NCI-H526 (cell line): ENCODE data around the gene LONP1.
"Not testable (repeated sequence)": the region's sequence is repeated elsewhere in the genome, so short reads cannot be mapped to it uniquely, and the experiment has no call there.

Experiments
- DNase-seq, 2 experiments: peaks; one replicate each; lab custom pipeline; 2025; lab: John Stamatoyannopoulos, UW

Gene LONP1

DNA sequence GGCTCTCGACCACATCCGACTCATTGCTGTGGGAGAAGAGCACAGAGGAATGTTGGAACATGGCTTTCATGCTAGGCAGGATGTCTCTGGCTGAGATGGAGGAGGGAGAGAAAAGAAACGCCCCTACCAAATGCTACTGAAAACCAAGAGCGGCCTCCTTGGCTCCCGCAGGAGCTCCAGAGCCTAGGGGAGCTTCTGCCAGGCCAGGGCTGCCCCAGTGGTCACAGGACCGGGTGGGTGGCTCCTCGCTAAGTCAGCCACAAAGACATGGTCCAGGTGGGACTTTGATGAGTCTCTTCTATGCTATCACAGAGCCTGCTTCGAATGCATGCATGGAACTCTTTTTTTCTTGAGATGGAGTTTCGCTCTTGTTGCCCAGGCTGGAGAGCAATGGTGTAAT is 6.7 kb downstream of the LONP1 start:
- no peak for DNase-seq

DNA sequence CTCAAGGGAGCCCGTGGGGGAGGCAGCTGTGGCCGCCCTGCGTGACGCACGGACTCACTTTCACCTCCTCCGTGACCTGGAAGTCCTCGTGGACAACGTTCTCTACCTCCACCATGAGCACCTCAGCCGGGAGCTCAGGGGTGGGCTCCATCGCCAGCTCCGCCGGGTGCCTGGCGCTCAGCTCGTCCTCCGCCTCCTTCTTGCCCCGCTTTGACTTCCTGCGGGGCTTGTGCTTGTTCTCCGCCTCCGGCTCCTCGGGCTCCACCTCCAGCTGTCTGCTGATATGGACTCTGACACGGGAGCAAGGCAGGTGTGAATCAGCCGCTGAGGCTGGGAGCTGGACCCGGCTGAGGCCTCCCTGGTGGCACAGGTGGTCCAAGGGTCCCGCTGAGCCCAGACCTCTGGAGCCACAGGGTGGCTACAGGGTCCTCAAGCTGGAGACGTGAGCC is 8.2 kb downstream of the LONP1 start:
- DNase-seq, result no peak

DNA sequence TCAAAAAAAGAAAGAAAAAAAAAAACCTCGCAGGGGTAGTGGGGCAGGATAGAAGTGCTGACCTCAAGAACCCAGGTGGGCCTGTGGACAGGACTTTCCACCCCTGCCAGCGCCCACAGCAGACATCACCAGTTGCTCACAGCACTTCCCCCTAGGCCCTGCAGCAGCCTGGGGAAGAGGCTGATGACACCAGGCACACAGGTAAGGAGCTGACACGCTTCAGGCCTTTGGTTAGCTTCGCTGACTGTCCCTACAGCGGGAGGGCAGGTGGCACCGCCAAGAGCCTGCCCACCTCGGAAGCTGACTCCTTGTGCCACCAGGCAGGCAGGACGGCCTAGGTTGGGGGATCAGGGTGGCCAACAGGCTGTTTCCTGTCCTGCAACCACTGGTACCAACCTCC is 8.9 kb downstream of the LONP1 start:
- DNase-seq, result no peak

DNA sequence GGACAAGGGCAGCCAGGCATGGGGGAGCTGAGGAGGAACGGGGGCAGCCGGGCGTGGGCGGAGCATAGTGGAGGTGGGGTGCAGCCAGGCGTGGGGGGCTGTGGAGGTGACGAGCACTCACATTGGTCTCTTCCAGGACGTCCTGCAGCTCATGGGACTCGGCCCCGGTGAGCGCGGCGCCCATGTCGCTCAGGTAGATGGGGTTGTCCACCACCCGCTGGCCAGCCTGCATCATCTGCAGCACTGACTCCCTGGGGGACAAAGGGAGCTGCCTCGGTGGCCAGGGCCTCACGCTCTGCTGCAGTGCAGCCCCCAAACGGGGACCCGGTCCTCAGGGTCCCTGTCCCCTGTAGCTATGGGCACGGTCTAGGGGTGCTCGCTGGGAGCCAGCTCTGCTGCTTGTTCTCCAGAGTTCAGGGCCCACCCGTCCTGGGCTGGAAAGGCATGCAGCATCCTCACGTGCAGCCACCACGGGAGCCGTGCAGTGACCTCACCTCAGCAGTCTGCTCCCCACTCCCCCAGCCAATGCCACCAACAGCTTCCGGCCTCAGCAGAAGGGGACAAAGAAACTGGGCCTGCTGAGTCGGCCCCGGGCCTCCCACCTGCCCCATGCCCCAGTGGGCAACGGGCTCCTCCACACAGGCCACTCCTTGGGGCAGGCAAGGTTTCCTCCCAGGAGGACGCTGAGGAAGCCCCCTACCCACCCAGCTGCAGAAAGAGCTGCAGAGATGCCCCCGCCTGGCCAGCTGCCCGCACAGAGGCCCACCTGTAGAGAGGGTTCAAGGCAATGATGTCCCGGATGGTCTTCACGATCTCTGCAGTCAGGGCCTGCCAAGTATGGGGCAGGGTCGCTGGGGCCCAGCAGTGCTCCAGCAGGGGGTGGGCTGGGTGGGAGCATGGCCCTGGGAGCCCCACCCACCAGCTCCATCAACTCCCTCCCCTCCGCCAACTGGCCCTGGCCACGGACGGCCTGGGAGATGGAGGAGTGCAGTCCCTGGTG is 12.1 kb downstream of the LONP1 start:
- DNase-seq, result no peak

DNA sequence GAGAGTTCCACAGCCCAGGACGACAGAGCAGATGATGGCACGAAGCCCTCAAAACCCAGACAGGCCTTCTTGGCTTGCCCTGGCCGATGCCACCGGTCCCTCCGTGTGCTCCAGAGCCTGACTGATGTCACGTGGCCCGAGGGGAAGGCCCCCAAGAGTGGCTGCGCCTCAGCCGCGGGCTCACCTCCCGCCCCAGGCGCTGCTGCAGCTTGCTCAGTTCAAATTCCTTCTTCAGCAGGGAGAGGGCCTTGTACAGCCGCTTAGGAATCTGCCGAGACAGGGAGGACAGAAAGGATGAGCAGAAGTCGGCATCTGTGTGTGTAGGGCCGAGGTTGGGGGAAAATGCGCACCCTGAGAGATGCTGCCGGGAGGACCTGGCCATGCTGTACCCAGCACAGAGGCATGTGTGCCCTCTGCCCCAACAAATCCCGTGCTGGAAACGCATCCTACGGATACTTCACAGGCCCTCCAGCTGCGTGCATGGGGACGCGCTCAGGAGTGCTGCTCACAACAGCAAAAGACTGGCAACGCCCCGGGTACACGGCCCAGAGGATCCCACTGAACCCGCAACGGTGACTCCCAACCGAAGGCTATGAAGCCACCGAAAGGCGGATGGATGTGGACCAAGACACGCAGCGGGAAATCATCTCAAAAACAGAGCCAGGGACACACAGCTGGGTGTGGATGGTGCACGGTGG is 12.9 kb downstream of the LONP1 start:
- no peak for DNase-seq

DNA sequence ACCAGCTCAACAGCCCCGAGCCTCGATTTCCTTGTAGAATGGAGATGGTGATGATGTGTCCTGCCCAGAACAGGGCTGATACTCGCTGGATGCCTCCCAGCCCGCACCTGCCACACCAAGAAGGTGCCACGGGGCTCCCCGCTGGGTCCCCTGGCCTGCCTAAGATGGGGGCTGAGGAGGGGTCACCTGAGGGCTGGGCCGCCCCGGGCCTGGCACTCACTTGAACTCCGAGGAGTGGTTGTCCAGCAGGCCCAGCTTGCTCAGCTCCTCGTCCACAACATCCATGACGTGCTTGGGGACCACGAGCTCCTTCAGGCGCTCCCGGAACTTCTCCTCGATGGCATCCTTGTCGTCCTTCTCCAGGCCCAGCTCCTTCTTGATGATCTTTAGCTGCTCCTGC is 14.4 kb downstream of the LONP1 start:
- DNase-seq, result no peak

DNA sequence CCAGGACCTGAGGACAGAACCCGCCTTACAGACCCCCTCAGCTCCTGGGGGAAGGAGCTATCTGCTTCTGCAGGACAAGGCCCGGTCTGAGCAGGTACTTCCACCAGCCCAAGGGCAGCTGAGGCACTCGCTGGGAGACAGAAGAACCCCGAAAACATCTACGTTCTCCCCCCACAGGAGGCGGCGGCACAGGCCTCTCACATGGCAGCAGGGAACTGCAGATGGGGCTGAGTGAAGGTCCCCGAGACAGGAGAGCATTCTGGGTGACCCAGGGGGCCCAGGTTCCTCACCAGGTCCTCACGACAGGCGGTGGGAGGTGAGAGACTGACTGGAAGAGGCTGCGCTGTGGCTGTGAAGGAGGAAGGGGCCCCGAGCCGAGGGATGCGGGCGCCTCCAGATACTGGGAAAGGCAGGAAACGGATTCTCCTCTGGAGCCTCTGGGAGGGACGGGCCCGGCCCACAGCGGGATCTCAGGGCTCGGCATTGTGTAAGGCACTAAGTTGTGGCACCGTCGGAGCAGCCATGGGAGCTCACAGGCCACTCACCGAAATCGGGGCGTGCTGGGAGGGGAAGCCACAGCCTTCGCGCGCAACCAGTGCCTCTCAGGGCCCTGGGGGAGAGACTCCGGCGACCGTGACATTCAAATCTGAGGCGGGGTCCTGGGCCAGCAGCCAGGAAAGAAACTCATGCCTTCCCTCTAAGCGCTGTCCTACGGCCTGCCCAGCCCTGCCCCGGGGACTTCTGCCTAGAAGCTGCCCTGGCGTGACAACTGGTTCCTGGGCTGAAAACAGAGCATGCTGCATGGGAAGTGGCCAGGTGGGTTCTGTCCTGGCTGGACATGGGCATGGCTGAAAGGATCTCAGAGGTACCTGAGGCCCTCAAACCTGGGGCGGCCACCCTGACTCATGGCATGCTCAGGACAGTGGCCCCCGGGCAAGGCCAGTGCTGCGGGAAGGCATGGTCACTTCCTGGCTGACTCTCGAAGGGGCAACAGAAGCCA is 15.8 kb downstream of the LONP1 start:
- DNase-seq, result no peak

DNA sequence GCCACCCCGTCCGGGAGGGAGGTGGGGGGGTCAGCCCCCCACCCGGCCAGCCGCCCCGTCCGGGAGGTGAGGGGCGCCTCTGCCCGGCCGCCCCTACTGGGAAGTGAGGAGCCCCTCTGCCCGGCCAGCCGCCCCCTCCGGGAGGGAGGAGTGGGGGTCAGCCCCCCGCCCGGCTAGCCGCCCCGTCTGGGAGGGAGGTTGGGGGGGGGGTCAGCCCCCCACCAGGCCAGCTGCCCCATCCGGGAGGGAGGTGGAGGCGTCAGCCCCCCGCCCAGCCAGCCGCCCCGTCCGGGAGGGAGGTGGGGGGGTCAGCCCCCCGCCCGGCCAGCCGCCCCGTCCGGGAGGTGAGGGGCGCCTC is 17.9 kb downstream of the LONP1 start:
- not testable (repeated sequence) for DNase-seq

DNA sequence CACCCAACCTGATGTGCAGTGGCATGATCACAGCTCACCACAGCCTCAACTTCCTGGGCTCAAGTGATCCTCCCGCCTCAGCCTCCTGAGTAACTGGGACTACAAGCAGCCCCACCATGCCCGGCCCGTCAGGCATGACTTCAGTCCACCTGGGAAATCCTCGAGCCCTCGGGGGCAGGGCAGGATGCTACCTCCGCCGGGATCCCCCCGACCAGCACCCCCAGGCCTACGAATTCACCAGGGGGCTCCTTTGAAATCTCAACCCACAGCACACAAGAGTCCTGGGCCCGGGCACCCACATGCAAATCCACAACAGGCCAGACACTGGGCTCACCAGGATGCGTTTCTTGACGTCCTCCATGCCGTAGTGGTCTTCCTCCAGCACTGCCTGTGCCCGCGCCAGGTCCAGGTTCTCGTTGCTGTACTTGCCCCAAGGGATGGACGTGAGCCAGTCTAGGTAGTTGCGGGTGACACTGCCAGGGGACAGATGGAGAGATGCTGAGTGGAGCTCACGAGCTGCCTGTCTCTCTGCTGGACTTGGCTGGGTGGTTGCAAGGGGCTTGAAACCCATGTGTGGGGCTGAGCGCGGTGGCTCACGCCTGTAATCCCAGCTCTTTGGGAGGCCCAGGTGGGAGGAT is 19.4 kb downstream of the LONP1 start:
- DNase-seq, result no peak

DNA sequence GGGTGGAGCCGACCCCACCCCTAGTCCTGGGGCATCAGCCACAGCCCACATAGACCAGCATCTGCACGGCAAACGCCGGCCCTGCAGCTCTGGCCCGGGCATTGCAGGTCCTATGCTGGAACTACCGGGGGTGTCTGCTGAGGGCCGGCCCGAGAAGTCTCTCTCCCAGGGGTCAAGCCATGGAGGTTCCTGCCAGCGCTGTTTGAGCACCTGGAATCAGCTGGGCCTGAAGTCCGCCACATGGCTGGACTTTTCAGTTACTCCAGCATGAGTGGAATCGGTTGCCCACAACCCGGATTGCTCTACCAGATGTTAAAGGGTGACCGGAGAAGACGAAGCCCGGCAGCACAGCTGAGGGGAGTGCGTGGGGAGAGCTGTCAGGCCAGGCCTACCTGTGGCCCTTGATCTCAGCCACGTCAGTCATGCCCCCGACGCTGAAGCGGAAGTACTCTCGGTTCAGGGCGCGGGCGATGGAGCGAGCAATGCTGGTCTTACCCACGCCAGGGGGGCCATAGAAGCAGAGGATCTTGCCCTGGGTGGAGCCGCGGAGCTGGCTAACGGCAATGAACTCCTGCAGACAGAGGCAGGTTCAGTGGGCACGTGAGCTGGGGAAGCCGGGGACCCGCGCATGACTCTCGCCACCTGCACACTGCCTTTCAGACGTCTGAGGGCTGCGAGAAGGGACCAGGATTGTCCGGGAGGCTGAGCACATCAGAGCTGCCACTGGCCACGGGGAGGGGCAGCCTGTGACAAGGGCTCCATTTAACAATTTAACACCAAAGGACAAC is 21.1 kb downstream of the LONP1 start:
- no peak for DNase-seq

DNA sequence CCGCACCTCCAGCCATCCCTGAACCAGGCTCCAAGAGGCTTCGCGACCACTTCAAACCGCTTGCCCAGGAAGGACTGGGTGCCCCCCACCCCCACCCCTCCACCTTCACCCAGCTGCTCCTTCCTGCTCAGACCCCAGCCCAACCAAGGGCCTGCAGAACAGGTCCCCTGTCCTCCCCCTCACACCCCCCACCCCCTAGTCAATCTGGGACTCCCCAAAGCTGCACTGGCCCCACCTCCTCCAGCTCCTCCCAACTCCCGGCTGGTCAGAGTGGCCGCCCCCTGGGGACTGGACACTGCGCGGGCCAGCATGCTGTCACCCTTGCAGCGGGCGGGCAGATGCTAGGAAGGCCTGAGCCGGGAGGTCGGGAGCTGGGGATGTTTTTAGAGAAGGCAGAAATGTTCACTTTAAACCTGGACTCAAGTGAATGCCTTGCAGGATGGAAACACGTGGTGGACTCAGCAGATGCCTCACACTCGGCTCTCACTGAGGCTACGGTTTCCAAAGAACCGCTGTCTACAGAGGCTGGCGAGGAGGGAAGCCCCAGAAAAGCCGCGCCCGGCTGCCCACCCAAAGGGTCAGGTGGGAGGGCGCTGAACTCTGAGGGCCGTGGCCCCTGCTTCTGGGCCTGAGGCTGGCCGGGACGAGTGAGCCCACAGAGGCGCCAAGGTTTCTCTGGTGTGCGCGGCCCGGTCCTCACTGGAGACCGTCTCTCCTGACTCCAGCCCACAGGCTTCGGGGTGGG is 21.9 kb downstream of the LONP1 start:
- DNase-seq, result no peak

DNA sequence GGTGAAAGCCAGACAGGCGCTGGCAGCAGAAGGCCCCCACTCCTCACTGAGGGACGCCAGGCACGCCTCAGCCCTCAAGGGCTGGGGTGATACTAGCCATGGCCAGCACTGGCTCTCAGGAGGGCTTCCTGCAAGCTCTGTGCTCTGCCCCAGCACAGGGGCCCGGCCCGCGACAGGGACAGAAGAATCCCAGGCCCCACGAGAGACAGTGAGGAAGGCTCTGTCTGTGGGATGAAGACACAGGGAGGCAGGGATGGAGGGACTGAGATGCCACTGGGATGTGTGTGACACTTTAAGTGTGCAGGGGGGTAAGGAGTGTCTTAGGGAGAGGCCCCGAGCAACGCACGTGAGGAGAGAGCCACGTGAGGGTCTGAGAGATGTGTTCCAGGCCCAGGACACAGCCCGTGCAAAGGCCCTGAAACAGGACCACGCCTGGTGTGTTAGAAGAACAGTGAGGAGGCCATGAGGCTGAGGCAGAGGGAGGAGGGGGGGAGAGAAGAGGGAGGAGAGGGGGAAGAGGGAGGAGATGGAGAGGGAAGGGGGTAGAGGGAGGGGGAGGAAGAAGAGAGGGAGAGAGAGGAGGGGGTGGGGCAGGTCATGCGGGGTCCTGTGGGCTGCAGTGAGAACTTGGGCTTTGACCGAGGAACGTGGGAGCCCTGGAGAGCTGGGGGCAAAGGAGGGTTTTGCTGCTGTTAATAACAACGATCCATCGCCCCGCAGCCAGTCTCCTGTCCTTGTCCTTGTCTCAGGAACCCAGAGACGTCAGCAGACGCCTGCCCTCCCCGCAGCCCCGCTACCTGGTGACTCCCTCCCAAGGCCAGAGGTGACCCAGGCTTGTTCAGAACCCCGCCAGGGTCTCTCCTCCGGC is 22.7 kb downstream of the LONP1 start:
- DNase-seq, result no peak

DNA sequence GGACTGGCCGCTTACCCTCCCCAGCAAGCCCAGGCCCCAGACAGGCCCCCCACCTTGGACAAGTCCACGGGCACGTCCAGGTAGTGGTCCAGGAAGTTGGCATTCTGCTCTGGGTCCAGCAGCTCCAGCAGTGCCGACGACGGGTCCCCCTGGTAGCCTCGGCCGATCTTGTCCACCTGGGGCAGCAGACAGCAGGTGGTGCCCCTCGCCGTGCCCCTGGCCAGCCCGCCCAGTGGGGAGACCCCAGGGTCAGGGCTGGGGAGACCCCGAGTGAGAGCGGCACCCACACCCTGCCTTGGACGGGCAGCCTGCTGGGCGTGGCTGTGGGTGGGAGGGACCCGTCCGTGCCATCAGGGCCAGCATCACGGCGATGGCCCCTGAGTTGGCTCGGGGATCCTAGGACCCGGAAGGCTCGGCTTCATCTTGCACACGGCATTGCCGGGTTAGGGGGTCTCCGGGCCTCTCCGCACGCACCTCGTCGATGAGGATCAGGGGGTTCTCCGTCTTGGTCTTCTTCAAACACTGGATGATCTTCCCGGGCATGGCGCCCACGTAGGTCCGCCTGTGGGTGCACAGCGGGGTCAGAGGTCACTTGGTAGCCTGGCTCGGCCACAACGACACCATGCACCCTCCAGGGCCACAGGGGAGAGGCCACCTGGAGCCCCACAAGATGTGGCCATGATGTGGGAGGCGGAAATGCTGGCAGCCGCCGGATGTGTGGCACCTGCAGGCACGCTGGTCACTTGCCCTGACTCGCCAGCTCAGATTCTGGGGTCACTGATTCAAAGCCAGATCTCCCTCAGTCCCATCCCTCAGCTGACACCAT is 23.5 kb downstream of the LONP1 start:
- DNase-seq, result no peak

DNA sequence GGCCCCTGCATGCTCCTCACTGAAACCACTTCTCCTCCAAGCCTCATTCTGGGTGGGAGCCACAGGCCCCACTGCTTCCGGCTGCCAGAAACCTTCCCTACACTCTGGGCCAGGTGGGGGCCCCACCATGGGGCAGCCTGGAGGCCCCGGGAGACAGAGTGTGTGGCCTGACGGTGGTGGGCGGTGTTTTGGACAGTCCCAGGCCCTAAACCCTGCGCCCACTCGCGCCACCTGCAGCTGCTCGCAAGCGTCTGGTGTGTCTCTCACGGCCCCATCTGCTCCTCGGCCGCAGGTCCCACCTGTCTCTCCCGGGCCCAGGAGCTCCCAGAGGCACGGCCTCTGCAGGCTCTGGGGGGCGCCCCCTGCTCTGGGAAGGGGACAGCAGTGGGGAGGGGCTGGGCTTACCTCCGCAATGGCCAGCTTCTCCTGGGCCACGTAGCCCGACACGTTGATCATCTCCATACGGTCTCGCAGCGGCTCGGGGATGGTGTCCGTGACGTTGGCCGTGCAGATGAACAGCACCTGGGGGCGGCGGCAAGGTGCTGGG is 24.2 kb downstream of the LONP1 start:
- DNase-seq, result no peak

DNA sequence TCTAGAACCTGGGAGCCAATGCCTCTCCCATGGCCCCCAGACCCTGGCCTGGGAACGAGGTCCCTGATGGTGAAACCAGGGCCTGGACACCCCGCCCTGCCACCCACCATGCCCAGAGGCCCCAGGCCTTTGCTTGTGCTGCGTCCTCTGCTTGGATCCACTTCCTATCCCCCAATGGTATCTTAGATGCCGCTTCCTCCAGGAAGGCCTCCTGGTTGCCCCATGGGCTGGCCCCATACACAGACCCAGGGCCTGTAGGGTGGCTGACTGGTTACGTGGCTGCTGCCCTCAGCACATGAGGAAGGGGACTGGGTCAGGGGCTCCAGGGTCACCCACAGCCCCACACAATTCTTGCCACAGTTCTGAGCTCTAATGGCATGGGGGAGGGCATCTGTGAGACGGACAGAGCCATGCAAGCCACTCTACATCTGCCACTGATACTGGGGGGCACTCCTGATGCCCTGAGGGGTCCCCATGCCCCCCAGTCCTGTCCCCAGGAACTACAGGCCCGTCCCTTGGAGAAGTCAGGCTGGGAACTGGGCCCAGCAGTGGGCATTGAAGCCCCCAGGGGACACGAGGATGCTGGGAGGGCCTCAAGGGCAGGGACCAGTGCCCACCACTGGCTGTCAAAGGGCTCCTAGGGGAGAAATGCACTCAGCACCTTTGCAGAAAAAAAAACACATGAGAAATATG is 24.8 kb downstream of the LONP1 start:
- DNase-seq, result no peak

DNA sequence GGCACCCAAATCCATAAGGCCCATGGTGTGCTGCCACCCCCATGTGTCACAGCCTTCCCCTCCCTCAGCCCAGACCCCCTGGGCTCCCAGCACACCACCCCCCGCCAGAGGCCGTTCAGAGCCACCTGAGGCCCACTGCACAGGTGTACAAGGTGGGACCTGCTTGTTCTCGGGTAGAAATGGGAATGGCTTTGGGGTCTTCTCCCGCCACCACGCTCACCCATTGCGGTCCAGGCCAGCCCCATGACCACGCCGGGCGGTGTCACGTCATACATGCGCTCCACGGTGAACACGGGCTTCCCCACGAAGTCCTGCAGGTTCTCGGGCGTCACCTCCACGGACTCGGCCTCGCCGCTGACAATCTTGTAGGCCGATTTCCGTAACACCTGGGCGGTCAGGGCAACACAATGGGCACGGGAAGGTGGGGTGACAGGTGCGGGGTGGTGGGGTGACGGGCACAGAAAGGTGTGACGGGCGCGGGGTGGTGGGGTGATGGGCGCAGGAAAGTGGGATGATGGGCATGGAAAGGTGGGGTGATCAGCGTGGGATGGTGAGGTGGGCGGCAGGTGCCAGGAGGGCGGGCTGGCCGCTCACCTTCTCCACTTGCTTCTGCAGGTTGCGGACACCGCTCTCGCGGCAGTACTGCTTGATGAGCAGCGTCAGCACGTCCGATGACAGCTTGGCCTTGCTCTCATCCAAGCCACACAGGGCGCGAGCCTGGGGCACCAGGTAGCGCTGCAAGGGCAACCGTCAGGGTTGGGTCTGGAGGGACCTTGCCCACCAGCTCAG is 25.6 kb downstream of the LONP1 start:
- DNase-seq, result no peak
